Caco-2 (cell line): ENCODE measurements around the gene COL21A1. TPM values are rescaled to one million over a fixed set of nuclear protein-coding genes. Genes with fewer than 3 reads are reported as not detected.

Experiments
- Bru-seq: library from RNA; stranded (reverse); fragments of 400-500 nt; gene quantifications from one replicate; lab custom pipeline; 2021; lab: Mats Ljungman, UMichigan
- BruChase-seq, 2 experiments: library from RNA; stranded (reverse); fragments of 400-500 nt; gene quantifications; one replicate each; lab custom pipeline; 2021; lab: Mats Ljungman, UMichigan
- BruUV-seq: library from RNA; stranded (reverse); fragments of 400-500 nt; replicated peaks from 2 replicates; lab custom pipeline; 2021; lab: Mats Ljungman, UMichigan
- CTCF ChIA-PET: fragments of 300-600 bp; sonication (Branson Sonifier 250); formaldehyde crosslinking; loops from one replicate; lab custom pipeline; 2022; ENCODE audit warnings: antibody characterized with exemption; lab: Charles Lee
- POLR2A ChIA-PET: fragments of 300-600 bp; sonication (Branson Sonifier 250); formaldehyde crosslinking; loops from one replicate; lab custom pipeline; 2022; ENCODE audit warnings: antibody characterized with exemption; lab: Charles Lee
- DNase-seq, 2 experiments: peaks; one replicate each; pipeline versions ENCODE4 v3.0.0 to v3.0.0-alpha.2; 2020 to 2022
- H3K27me3 ChIP-seq: replicated peaks from 2 replicates; pipeline ENCODE4 v1.6.0; 2011; ENCODE audit warnings: low read length; ENCODE audit not compliant: control insufficient read depth, insufficient read depth
- H3K36me3 ChIP-seq: 2 replicates; pipeline ENCODE4 v1.5.1; 2011; ENCODE audit warnings: low read length; ENCODE audit not compliant: control insufficient read depth, insufficient read depth
- H3K4me1 ChIP-seq: fragments of 250-450 bp; sonication (Bioruptor Pico); 2 replicates; pipeline ENCODE4 v1.5.1; 2020; ENCODE audit warnings: mild to moderate bottlenecking
- H3K4me3 ChIP-seq: 2 replicates; pipeline ENCODE4 v1.5.1; 2011; ENCODE audit warnings: low read depth, mild to moderate bottlenecking, control low read depth, low read length
- H3K9me3 ChIP-seq: fragments of 250-450 bp; sonication (Bioruptor Pico); 2 replicates; pipeline ENCODE4 v1.5.1; 2020; ENCODE audit warnings: mild to moderate bottlenecking, moderate library complexity
- H3K27ac Mint-ChIP-seq: one replicate; pipeline ENCODE4 v1.8.0; 2022; ENCODE audit warnings: mixed read lengths; ENCODE audit not compliant: unreplicated experiment
- H3K27me3 Mint-ChIP-seq: one replicate; pipeline ENCODE4 v1.8.0; 2022; ENCODE audit warnings: mixed read lengths; ENCODE audit not compliant: insufficient read depth, unreplicated experiment
- H3K36me3 Mint-ChIP-seq: one replicate; pipeline ENCODE4 v1.8.0; 2022; ENCODE audit warnings: mild to moderate bottlenecking, mixed read lengths; ENCODE audit not compliant: insufficient read depth, unreplicated experiment
- H3K4me1 Mint-ChIP-seq: one replicate; pipeline ENCODE4 v1.8.0; 2022; ENCODE audit warnings: low read depth, mixed read lengths; ENCODE audit not compliant: unreplicated experiment
- H3K4me3 Mint-ChIP-seq: one replicate; pipeline ENCODE4 v1.8.0; 2022; ENCODE audit warnings: mild to moderate bottlenecking, moderate library complexity, mixed read lengths; ENCODE audit not compliant: unreplicated experiment
- H3K9me3 Mint-ChIP-seq: one replicate; pipeline ENCODE4 v1.8.0; 2022; ENCODE audit warnings: mixed read lengths; ENCODE audit not compliant: unreplicated experiment
- CTCF ChIP-seq, 2 experiments: fragments of 200-600 bp in 1 of 2; IDR thresholded peaks; 1 replicate in 1 of 2; 2 replicates in 1 of 2; pipeline versions ENCODE4 v1.5.1 to v1.8.0; 2011 to 2022; ENCODE audit warnings: antibody characterized with exemption in 1 of 2, control low read depth in 1 of 2, inconsistent platforms in 1 of 2, low read depth in 1 of 2, low read length in 1 of 2, mild to moderate bottlenecking in 1 of 2, moderate library complexity in 1 of 2; ENCODE audit not compliant: insufficient read depth in 1 of 2, severe bottlenecking in 1 of 2, unreplicated experiment in 1 of 2
- intact Hi-C: fragments of 100-400 bp; cut with micrococcal nuclease; formaldehyde crosslinking; loops from one replicate; pipeline ENCODE4 v1.10.0; 2022; ENCODE audit not compliant: unreplicated experiment
- long read RNA-seq: library from polyadenylated mRNA; stranded (forward); transcript quantifications from one replicate; pipeline ENCODE4 v2.0.0, GENCODE V29; 2022
- total RNA-seq: library from RNA; stranded (reverse); gene quantifications from 2 replicates; pipeline ENCODE4 v1.2.3, GENCODE V29; 2022

The COL21A1 gene
- total RNA-seq (1.2 and 1.3 TPM in 2 replicates), Bru-seq, nascent RNA (percentile 17 among the genes with signal in this experiment), BruChase-seq, experiment 1, labeled RNA remaining after a 2-hour chase (percentile 23 among the genes with signal in this experiment), BruChase-seq, experiment 2, labeled RNA remaining after a 6-hour chase (percentile 17 among the genes with signal in this experiment)
- long read RNA-seq: 0 reads

GRCh38 chr6:56246881-56247653, at the start of gene COL21A1:
TSS of gene COL21A1 (minus strand) at chr6:56247580. CDS start at chr6:56182618, 64,962 bp downstream.
- no peaks in the 10 kb centered on the region for H3K9me3 Mint-ChIP-seq
- H3K9me3 ChIP-seq: no peaks in the 10 kb centered on the region
- no peaks in the 10 kb centered on the region for H3K36me3 ChIP-seq
- BruUV-seq: no TSS peak
- no peaks in the 10 kb centered on the region for H3K27me3 ChIP-seq
- ChIA-PET CTCF (no interaction called here), POLR2A (no interaction called here)
- no peak within 1 kb of the TSS for H3K27ac Mint-ChIP-seq
- H3K27me3 Mint-ChIP-seq: peaks cover 5% of the 10 kb centered on the region
- no peaks in the 10 kb centered on the region for H3K4me1 Mint-ChIP-seq
- no peaks in the 10 kb centered on the region for H3K4me1 ChIP-seq
- H3K4me3 Mint-ChIP-seq: peak within 1 kb of the TSS; percentile 66
- intact Hi-C loops: loop anchor here (2.0 kb wide), 1 partner anchor 32 kb away; no protein-coding TSS in a partner anchor
- H3K4me3 ChIP-seq: peak within 1 kb of the TSS; percentile 32
- peak in 1 of 2 experiments; percentile 30 for TF ChIP-seq CTCF (IDR thresholded peaks at IDR 0.05; ENCODE audit: insufficient read depth in 1 of 2, low read depth in 1 of 2, low read length in 1 of 2, severe bottlenecking in 1 of 2, unreplicated experiment in 1 of 2)
- peak; percentile 56 to 64 for DNase-seq
- H3K36me3 Mint-ChIP-seq: no peaks in the 10 kb centered on the region

GRCh38 chr6:56293781-56294180, 46.4 kb upstream of the COL21A1 start:
- Mint-ChIP-seq H3K9me3 (no peaks in the 10 kb centered on the region), H3K27ac (no peak overlapping the region), H3K27me3 (no peaks in the 10 kb centered on the region), H3K36me3 (no peaks in the 10 kb centered on the region), H3K4me1 (no peaks in the 10 kb centered on the region), H3K4me3 (no peak overlapping the region)
- H3K4me1 ChIP-seq: no peaks in the 10 kb centered on the region
- no peaks in the 10 kb centered on the region for H3K27me3 ChIP-seq
- no TSS peak for BruUV-seq
- no peaks in the 10 kb centered on the region for H3K36me3 ChIP-seq
- H3K9me3 ChIP-seq: no peaks in the 10 kb centered on the region; the same call in 1 of the 2 replicates
- TF ChIP-seq CTCF (IDR thresholded peaks at IDR 0.05; ENCODE audit: insufficient read depth in 1 of 2, low read depth in 1 of 2, low read length in 1 of 2, severe bottlenecking in 1 of 2, unreplicated experiment in 1 of 2): no peak
- ChIA-PET CTCF (no interaction called here), POLR2A (no interaction called here)
- intact Hi-C loops: no loop called here
- DNase-seq: no peak
- no peak overlapping the region for H3K4me3 ChIP-seq

- Mint-ChIP-seq H3K9me3 (peaks cover 4% of the 10 kb centered on the region), H3K4me1 (peaks cover 3% of the 10 kb centered on the region), H3K27me3 (no peaks in the 10 kb centered on the region), H3K4me3 (no peak overlapping the region), H3K27ac (no peak overlapping the region), H3K36me3 (no peaks in the 10 kb centered on the region)
- intact Hi-C loops: loop anchor here (1.0 kb wide), 5 partner anchors 246 to 1015 kb away; no protein-coding TSS in a partner anchor
- Histone ChIP-seq H3K9me3 (no peaks in the 10 kb centered on the region; the same call in 1 of the 2 replicates), H3K36me3 (no peaks in the 10 kb centered on the region), H3K27me3 (no peaks in the 10 kb centered on the region), H3K4me1 (no peaks in the 10 kb centered on the region), H3K4me3 (no peak overlapping the region)
- POLR2A ChIA-PET: no interaction called here
- peak; percentile 46 to 57 for TF ChIP-seq CTCF (IDR thresholded peaks at IDR 0.05; ENCODE audit: insufficient read depth in 1 of 2, low read depth in 1 of 2, low read length in 1 of 2, severe bottlenecking in 1 of 2, unreplicated experiment in 1 of 2)
- DNase-seq: peak; percentile 46 to 56
- CTCF ChIA-PET: interaction anchor here (1.0 to 2.3 kb wide), 3 partner anchors 256 to 315 kb away, joined by 3 to 12 read pairs (median 7); no protein-coding TSS in a partner anchor
- BruUV-seq: no TSS peak
Measured at GRCh38 chr6:56292505-56293181, 45.3 kb upstream of the COL21A1 start.
